HL-60 (cell line): Measurements from ENCODE around the gene PGA4.

Experiments used
- DNase-seq, 2 experiments: peaks; one replicate each; pipeline ENCODE4 v3.0.0-alpha.2; 2010 to 2020; ENCODE audit warnings: low read depth in 1 of 2, low spot score in 1 of 2
- H3K27ac ChIP-seq: fragments of 250-450 bp; sonication (Bioruptor Pico); replicated peaks from 2 replicates; pipeline ENCODE4 v1.5.1; 2020; ENCODE audit warnings: mild to moderate bottlenecking, moderate library complexity
- H3K27me3 ChIP-seq: fragments of 250-450 bp; sonication (Bioruptor Pico); 2 replicates; pipeline ENCODE4 v1.5.1; 2021; ENCODE audit warnings: mild to moderate bottlenecking, moderate library complexity; ENCODE audit not compliant: insufficient read depth, poor library complexity, severe bottlenecking
- H3K4me3 ChIP-seq: replicated peaks from 2 replicates; pipeline ENCODE4 v1.5.1; 2011; ENCODE audit warnings: mild to moderate bottlenecking, control low read depth, low read length; ENCODE audit not compliant: insufficient read depth
- GABPA ChIP-seq: IDR thresholded peaks from 2 replicates; pipeline ENCODE4 v1.6.1; 2012; ENCODE audit warnings: low read depth
- POLR2AphosphoS5 ChIP-seq: IDR thresholded peaks from 2 replicates; pipeline ENCODE4 v1.6.1; 2012; ENCODE audit warnings: low read depth
- REST ChIP-seq: IDR thresholded peaks from 2 replicates; pipeline ENCODE4 v1.6.1; 2012; ENCODE audit warnings: low read depth; ENCODE audit not compliant: insufficient replicate concordance
- SPI1 ChIP-seq: IDR thresholded peaks from 2 replicates; pipeline ENCODE4 v1.6.1; 2012; ENCODE audit warnings: low read depth, mild to moderate bottlenecking, borderline replicate concordance
- TF ChIP-seq, protein P1 (sequence below): IDR thresholded peaks from one replicate; pipeline ENCODE4 v1.5.1; 2011; ENCODE audit warnings: low read length, control low read depth, inconsistent platforms; ENCODE audit not compliant: insufficient read depth

PGA4 gene

GRCh38 chr11:61194169-61194671, 27.9 kb upstream of the PGA4 start:
- Histone ChIP-seq H3K4me3 (no peak overlapping the region), H3K27ac (no peak overlapping the region), H3K27me3 (no peaks in the 10 kb centered on the region)
- TF ChIP-seq POLR2AphosphoS5 (no peak), SPI1 (no peak), GABPA (no peak), REST (no peak)
- TF ChIP-seq, protein P1, sequence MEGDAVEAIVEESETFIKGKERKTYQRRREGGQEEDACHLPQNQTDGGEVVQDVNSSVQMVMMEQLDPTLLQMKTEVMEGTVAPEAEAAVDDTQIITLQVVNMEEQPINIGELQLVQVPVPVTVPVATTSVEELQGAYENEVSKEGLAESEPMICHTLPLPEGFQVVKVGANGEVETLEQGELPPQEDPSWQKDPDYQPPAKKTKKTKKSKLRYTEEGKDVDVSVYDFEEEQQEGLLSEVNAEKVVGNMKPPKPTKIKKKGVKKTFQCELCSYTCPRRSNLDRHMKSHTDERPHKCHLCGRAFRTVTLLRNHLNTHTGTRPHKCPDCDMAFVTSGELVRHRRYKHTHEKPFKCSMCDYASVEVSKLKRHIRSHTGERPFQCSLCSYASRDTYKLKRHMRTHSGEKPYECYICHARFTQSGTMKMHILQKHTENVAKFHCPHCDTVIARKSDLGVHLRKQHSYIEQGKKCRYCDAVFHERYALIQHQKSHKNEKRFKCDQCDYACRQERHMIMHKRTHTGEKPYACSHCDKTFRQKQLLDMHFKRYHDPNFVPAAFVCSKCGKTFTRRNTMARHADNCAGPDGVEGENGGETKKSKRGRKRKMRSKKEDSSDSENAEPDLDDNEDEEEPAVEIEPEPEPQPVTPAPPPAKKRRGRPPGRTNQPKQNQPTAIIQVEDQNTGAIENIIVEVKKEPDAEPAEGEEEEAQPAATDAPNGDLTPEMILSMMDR, result no peak
- no peak for DNase-seq

DNA sequence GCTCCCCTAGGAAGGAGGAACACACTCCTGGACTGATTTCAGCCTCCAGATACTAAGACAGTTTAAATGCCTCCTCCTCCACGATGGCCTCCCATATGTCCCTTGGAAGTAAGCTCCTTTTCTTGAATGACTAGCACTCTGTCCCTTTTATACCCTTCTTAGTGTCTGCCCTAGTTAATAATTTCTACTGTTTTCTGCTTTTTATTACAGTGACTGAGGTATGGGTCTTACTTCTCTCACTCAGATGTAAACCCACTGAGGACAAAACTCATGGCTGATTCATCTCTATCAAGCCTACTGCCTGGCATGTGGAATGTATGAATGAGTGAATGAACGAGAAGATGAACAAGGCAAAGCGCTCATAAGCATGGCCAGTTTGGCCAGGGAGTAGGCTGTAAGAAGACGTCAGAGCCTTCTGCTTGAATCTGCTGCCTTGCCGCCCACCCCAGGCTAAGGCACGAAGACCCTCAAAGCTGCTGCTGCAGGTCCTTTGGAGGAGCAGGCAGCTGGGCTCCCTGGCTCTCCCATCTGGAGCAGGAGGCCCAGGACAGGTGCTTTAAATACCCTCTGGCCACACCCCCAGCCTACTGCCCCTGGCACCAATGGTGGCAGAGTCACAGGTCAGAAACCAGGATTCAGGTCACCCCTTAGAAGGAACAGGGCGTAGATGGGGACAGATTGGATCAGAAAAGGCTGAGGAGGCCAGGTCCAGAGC, 27.0 kb upstream of the PGA4 start:
- H3K27me3 ChIP-seq, result no peaks in the 10 kb centered on the region
- no peak for TF ChIP-seq POLR2AphosphoS5
- TF ChIP-seq, protein P1, result no peak
- TF ChIP-seq GABPA, result no peak
- TF ChIP-seq SPI1, result no peak
- TF ChIP-seq REST, result no peak

DNA sequence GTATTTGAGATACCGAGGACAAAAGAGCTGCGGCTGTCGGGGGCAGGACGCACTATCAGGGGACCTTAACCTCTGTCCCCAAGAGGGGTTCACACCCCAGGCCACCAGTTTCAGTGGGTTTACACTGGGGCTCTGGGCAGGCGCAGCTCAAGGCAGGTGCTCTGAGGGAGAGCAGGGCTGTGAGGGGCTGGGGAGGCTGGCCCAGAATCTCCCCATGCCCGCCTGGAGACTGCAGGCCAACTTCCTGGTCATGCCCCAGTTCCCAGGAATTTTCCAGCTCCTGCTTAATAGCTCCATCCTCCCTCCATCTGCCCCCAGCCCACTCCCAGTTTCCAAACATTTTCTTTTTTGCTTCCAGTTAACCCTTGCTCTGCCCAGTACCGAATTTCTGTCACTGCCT, 26.4 kb upstream of the PGA4 start:
- Histone ChIP-seq H3K27ac (no peak overlapping the region), H3K27me3 (no peaks in the 10 kb centered on the region), H3K4me3 (no peak overlapping the region)
- no peak for TF ChIP-seq POLR2AphosphoS5
- DNase-seq, result no peak

More for the DNA sequence above, 27.0 kb upstream of the PGA4 start:
- DNase-seq, result no peak
- Histone ChIP-seq H3K27ac (no peak overlapping the region), H3K4me3 (no peak overlapping the region)

- DNase-seq, result no peak
- Histone ChIP-seq H3K27me3 (no peaks in the 10 kb centered on the region), H3K27ac (no peak overlapping the region), H3K4me3 (no peak overlapping the region)
- TF ChIP-seq REST (no peak), GABPA (no peak), SPI1 (no peak), POLR2AphosphoS5 (no peak)
- TF ChIP-seq, protein P1, result no peak
Observed at GRCh38 chr11:61198361-61198760, 23.8 kb upstream of the PGA4 start.
